ENCODE data around the gene PSAT1.

Gene PSAT1

DNA sequence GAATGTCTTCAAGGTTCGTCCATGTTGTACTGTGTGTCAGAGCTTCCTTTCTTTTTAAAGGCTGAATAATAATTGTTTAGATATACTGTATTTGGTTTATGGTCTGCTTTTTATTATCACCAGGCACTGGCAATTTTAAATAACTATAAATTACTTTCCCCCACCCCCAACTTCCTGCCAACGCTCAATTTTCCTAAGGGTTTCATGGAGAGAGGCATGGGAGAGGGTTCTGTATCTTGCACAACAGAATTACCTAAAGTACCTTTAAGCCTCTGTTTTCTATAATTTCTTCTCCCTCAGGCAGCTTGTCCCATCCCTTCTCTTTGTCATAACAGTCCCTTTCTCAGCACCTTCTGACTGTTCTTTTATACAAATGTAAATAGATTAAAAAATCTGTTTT, 10.4 kb downstream of the PSAT1 start:
- Histone ChIP-seq H3K4me3 (ENCODE audit: insufficient read depth, low read length, poor library complexity, severe bottlenecking) (no peak overlapping the region), H3K9me3 (ENCODE audit: insufficient read depth, low read length) (no peaks in the 10 kb centered on the region), H3K27ac (ENCODE audit: low read depth, low read length) (no peak overlapping the region), H3K4me2 (ENCODE audit: low read depth, low read length, poor library complexity, severe bottlenecking) (no peak overlapping the region), H3K27me3 (ENCODE audit: low read length) (no peaks in the 10 kb centered on the region), H3K36me3 (ENCODE audit: low read length) (peaks cover 14% of the 10 kb centered on the region; the same call in 1 of the 2 replicates), H2AFZ (ENCODE audit: low read depth, low read length, severe bottlenecking) (no peak overlapping the region), H4K20me1 (ENCODE audit: low read depth, low read length) (no peaks in the 10 kb centered on the region), H3K79me2 (ENCODE audit: insufficient read depth, low read length) (no peaks in the 10 kb centered on the region), H3K9me2 (replicated peaks; ENCODE audit: insufficient read depth, low read length) (no peaks in the 10 kb centered on the region), H3F3A (ENCODE audit: insufficient read depth) (no peaks in the 10 kb centered on the region), H3K9ac (ENCODE audit: low read length) (no peak overlapping the region)
- TF ChIP-seq, protein P1, sequence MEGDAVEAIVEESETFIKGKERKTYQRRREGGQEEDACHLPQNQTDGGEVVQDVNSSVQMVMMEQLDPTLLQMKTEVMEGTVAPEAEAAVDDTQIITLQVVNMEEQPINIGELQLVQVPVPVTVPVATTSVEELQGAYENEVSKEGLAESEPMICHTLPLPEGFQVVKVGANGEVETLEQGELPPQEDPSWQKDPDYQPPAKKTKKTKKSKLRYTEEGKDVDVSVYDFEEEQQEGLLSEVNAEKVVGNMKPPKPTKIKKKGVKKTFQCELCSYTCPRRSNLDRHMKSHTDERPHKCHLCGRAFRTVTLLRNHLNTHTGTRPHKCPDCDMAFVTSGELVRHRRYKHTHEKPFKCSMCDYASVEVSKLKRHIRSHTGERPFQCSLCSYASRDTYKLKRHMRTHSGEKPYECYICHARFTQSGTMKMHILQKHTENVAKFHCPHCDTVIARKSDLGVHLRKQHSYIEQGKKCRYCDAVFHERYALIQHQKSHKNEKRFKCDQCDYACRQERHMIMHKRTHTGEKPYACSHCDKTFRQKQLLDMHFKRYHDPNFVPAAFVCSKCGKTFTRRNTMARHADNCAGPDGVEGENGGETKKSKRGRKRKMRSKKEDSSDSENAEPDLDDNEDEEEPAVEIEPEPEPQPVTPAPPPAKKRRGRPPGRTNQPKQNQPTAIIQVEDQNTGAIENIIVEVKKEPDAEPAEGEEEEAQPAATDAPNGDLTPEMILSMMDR (IDR thresholded peaks at IDR 0.05; ENCODE audit: insufficient read depth, low read length, poor library complexity, severe bottlenecking): no peak
- no peak for TF ChIP-seq EZH2phosphoT487 (conservative IDR thresholded peaks at IDR 0.05; ENCODE audit: low read length)

DNA sequence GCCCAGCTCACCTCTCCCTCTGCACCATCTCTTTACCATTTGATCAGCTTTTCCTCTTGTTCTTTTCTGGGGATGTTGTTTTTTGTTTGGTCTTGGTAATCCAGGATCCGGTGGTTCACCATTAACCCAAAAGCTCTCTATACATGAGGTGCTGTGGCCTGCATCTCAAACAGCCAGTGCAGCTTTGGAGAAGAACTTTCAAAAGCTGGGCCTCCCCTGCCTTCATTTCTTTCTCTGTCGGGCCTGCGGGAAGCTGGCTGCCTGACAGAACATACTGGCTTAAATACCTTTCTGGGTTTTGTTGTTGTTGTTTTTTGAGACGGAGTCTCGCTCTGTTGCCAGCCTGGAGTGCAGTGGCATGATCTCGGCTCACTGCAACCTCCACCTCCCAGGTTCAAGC, 12.1 kb downstream of the PSAT1 start:
- no peaks in the 10 kb centered on the region for H3K79me2 ChIP-seq (ENCODE audit: insufficient read depth, low read length)
- H3F3A ChIP-seq (ENCODE audit: insufficient read depth): no peaks in the 10 kb centered on the region
- no peak overlapping the region for H3K9ac ChIP-seq (ENCODE audit: low read length)
- H3K4me2 ChIP-seq (ENCODE audit: low read depth, low read length, poor library complexity, severe bottlenecking): no peak overlapping the region
- TF ChIP-seq, protein P1 (IDR thresholded peaks at IDR 0.05; ENCODE audit: insufficient read depth, low read length, poor library complexity, severe bottlenecking): no peak
- no peak for TF ChIP-seq EZH2phosphoT487 (conservative IDR thresholded peaks at IDR 0.05; ENCODE audit: low read length)
- H3K36me3 ChIP-seq (ENCODE audit: low read length): peaks cover 5% of the 10 kb centered on the region; the same call in 1 of the 2 replicates
- H3K9me3 ChIP-seq (ENCODE audit: insufficient read depth, low read length): no peaks in the 10 kb centered on the region
- no peak overlapping the region for H3K27ac ChIP-seq (ENCODE audit: low read depth, low read length)
- no peaks in the 10 kb centered on the region for H3K9me2 ChIP-seq (replicated peaks; ENCODE audit: insufficient read depth, low read length)
- H2AFZ ChIP-seq (ENCODE audit: low read depth, low read length, severe bottlenecking): no peak overlapping the region
- no peaks in the 10 kb centered on the region for H3K27me3 ChIP-seq (ENCODE audit: low read length)
- H4K20me1 ChIP-seq (ENCODE audit: low read depth, low read length): no peaks in the 10 kb centered on the region
- no peak overlapping the region for H3K4me3 ChIP-seq (ENCODE audit: insufficient read depth, low read length, poor library complexity, severe bottlenecking)

DNA sequence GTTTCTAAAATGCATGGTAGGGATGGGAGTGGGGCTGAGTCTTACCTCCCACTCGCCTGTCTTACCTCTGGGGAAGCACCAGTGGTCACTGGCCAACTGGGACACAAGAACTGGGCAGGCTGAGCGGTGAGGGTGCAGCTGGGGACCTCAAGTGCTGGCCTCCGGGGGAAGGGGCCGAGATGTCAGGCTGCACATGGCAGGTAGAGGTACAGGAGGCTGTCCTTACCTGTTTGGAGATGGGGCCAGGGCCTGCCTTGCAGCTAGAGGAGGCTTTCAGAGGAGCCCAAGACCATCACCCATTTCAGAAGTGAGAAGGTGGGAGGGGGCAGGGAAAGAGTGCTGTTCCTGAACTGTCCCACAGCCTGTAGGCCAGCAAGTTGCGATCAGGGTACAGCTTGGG, 14.2 kb downstream of the PSAT1 start:
- Histone ChIP-seq H3K9me3 (ENCODE audit: insufficient read depth, low read length) (no peaks in the 10 kb centered on the region), H2AFZ (ENCODE audit: low read depth, low read length, severe bottlenecking) (no peak overlapping the region), H3F3A (ENCODE audit: insufficient read depth) (no peaks in the 10 kb centered on the region), H3K27ac (ENCODE audit: low read depth, low read length) (no peak overlapping the region), H4K20me1 (ENCODE audit: low read depth, low read length) (no peaks in the 10 kb centered on the region), H3K9ac (ENCODE audit: low read length) (no peak overlapping the region), H3K79me2 (ENCODE audit: insufficient read depth, low read length) (no peaks in the 10 kb centered on the region), H3K9me2 (replicated peaks; ENCODE audit: insufficient read depth, low read length) (no peaks in the 10 kb centered on the region), H3K27me3 (ENCODE audit: low read length) (no peaks in the 10 kb centered on the region), H3K36me3 (ENCODE audit: low read length) (no peaks in the 10 kb centered on the region; the same call in 1 of the 2 replicates), H3K4me2 (ENCODE audit: low read depth, low read length, poor library complexity, severe bottlenecking) (no peak overlapping the region), H3K4me3 (ENCODE audit: insufficient read depth, low read length, poor library complexity, severe bottlenecking) (no peak overlapping the region)
- TF ChIP-seq, protein P1 (IDR thresholded peaks at IDR 0.05; ENCODE audit: insufficient read depth, low read length, poor library complexity, severe bottlenecking): no peak
- TF ChIP-seq EZH2phosphoT487 (conservative IDR thresholded peaks at IDR 0.05; ENCODE audit: low read length): no peak
